NAMALWA (cell line): ENCODE results near the gene TSPAN18.
A peak's percentile ranks its signal among the peaks of the same experiment; 100 is the strongest.

Experiments
- DNase-seq: peaks from one replicate; pipeline ENCODE4 v3.0.0-alpha.2; 2015; ENCODE audit warnings: low spot score

TSPAN18 gene

DNA sequence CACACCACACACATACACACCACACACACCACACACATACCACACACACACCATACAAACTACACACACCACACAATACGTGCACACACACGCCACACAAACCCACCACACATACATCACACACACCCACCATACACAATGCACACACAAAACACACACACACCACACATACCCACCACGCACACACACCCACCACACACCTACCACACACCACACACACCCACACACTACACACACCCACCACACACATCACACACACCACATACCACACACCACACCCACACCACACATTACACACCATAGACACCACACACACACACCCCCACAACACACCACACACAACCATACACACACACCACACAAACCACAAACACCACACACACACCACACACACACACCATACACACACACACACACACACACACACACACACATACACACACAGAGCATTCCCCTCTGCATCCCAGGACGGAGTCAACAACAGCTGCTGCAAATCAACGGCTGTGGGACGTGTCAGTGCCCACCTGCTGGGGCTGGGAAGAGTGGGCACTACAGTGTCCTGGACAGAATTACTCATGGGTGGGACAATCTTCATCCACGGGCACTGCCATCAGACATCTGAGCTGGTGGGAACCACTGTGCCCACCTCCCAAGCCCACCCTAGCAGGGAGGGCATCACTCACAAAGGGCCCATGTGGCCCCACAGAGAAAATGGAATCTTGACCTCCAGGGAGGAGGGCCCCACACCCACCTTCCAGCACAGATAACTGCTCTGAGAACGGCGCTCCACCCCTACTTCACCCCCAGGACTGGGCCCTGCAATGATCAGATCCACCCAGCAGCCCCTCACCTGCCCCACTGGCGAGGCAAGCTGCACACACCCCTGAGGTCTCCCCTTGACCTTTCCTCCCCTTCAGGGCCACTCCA lies 215.5 kb downstream of the TSPAN18 start:
- DNase-seq = no peak

DNA sequence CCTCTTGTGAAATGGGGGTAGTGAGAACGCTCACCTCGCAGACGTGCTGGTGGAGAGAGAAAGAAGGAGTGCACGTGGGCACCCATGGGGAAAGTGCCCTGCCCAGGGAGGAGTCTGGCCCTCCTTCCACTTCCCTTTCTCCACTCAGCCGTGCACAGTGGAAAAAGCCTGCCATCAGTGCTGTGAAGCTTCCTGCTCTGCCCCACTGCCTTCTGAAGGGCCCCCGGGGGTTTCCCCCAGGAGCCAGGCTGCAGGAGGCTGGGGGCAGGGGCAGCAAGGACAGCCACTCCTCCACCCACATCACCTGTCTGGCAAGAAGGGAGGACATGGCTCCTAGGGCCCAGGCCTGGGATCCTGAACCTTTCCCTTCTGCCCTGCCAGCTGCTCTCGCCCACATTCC lies 216.4 kb downstream of the TSPAN18 start:
- DNase-seq = peak; percentile 83

DNA sequence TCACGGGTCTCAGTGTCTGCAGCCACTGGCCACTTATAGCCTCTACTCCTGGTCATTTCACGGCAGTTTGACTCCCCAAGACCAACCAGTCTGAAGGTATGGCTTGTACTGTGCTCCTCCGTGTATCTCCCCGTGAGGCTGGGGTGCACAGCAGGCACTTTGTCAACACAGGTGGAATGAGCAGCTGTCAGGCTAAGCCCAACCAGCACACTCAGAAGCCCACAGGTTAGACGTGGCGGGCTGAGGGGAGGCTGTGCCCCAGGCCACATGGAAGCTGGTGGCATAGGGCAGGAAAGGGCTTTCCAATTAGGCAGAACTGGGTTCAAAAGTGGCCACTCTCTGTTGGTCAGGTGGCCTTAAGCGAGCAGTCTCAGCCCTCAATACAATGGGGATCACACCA lies 216.9 kb downstream of the TSPAN18 start:
- DNase-seq = peak; percentile 25

DNA sequence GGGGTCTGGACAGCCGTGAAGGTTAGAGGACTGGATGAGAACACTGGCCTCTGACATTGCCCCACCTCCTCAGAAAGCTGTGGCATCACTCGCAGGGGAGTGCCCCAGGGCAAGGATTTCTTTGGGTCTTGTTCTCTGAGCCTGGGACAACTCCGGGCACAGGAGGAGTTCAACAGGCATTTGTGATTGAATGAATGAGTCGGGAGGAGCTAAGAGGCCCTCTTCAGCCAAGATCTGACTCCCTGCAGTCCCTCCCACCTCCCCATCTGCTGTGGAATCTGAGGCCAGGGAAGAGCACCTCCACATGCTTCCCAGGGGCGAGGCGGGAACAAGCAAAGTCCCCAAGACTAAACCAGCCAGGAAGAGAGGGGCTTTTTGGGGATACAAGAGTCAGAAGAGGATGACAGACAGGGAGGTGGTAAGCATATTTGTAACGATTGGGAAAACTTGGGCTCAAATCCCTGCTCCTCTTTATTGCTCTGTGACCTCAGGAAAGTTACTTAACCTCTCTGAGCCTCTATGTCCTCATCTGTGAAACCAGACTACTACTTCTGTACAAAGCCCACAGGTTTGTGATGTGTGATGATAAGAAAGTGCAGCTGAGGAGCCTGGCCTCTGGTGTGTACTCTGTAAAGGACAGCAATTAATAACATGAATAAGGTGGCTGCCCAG lies 217.6 kb downstream of the TSPAN18 start:
- no peak for DNase-seq

DNA sequence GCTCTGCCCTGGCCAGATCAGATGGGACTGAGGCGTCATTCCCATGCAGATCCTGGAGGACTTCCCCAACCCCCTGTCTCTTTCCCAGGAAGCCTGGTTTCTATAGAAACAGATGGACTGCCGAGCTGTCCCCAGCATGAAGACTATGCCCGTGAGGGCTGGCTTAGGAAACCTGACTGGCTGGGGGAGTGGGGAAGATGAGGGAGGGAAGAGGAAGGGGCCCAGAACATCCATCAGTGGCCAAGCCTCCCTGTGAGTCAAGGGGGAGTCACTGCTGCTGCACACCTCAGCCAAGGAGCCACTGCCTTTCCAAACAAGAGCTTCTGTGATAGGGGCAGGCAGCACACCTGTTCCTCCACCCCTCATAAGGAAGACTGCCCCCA lies 218.1 kb downstream of the TSPAN18 start:
- no peak for DNase-seq

DNA sequence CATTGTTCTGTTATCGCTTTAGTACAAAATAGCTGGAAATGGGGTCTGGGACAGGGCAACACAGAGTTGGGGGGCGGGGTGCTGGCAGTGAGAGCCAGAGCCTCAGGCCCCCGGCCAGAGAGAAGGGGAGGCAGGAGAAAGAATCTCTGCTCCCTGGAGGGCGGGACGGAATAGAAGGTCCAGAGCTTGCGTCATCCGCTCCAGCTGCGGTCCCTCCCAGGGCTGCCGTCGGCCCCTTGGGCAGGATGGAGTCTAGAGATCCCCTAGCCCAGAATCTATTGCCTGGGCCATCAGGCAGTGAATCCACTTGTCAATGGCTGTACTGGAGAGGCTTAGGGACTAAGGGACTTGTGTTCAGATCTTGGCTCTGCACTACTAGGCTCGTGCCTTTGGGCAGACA lies 218.9 kb downstream of the TSPAN18 start:
- no peak for DNase-seq

DNA sequence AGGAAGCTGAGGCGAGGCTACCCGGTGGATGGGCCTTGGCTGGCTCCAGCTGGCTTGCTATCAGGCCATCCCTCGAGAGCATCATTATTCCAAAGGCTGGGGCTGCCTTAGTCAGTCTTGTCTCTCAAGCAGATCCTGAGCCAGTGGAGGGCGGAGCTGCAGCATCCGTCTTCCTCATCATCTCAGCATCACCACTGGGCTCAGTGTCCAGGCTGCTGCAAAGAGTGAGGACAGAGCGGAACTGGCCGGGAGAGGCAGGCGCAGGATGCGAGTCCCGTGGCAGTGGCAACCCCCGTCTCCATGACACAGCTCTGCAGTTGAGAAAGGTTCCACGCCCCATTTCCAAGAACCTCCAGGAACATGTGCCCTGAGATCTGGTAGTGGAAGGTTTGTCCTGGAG lies 219.5 kb downstream of the TSPAN18 start:
- DNase-seq = no peak

DNA sequence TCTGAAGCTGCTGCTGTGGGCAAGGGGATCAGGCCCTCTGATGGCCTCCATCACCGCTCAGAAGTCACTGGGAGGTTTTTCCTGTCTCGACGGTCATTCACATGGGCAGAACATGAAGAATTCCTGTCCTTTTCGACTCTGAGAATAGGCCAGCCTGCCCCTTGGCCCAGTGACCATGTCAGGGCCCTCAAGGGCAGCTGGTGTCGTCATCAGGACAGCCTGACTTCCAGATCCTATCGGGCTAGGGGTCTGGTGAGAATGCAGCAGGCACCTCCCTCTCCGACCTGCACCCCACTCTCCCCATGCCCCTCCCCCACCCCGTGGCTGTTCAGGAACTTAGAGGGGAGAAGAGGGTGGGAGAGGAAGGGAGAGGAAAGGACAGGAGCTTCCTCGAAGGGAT lies 220.4 kb downstream of the TSPAN18 start:
- no peak for DNase-seq

DNA sequence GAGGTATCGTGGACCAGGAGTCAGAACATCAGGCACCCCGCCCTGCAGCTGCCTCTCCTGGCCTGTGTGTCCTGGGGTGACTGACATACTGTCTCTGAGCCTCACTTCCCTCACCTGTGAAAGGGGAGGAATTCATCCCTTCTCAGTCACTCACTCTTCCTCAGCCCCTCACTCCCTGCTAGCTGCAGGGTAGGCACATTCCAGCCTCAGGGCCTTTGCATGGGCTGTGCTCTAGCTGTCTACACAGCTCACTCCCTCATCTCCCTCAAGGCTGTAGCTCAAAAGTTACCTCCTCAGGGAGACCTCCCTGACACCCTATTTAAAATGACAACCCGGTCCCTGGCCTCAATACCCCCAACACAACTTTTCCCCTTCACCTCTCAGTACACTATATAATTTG lies 221.4 kb downstream of the TSPAN18 start:
- no peak for DNase-seq

DNA sequence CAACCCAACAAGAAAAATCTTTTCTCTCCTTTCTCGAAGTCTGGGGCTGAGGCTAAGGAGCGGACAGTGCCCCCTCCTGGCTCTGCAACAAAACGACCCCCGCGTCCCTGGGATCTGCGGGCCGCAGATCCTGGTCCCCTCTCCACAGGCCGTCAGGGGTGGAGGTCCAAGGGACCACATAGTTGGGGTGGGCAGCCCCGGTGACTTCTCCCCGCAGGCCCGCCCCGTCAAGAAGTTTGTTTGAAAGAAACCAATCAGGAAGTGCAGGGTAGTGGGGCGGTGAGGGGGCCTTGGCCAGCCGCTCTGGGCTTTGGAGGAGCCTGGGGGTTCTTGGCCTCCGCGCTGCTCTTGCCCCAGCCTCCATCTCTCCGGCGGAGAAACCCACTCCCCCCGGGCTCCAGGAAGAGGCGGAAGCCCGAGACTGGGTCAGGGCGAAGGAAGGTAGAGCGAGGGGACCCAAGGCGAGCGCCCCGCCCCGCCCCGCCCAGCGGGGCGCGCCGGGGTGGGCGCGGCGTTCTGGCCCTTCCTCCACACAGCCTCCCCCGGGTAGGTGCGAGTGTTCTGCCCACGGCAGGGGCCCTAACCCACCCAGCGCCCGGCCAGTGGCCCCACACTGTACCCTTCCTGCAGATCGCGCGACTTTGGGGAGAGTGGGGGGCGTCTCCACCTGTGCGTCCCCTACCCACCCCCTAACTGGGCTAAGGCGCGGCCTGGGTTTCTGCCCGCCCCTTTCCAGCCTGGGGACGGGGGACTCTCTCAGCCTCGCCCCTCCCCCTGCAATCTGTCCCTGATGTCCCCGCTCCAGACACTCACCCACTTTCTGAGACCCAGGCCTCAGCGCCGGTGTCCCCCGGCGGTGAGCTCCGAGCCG lies 222.6 kb downstream of the TSPAN18 start:
- DNase-seq = no peak

DNA sequence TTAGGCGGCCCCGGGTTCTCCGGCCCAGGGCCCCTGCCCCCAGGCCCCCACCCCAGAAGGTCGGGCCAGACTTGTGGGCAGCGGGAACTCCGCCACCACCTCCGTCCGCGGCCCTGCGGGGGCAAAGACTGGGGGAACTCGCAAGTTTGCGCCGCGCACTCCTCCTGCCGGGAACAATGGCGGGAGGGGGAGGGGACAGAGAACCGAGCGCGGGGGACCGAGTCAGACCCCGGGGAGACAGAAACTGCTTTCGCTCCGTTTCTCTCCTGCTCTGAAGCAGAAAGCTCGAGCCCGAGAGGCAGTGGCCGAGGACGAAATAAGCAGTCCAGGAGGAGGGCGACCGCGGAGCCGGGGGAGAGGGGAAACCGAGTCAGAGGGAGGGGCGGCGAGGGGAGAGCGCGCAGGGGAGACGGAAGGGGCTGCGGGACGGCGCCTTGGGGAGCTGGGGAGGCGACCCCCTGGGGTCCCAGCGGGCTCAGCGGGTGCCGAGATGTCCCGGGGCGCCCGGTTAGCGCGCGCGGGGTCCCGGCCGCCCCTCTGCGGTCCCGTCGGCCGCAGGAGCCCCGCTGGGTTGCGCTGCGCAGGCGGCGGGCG lies 223.4 kb downstream of the TSPAN18 start:
- no peak for DNase-seq

DNA sequence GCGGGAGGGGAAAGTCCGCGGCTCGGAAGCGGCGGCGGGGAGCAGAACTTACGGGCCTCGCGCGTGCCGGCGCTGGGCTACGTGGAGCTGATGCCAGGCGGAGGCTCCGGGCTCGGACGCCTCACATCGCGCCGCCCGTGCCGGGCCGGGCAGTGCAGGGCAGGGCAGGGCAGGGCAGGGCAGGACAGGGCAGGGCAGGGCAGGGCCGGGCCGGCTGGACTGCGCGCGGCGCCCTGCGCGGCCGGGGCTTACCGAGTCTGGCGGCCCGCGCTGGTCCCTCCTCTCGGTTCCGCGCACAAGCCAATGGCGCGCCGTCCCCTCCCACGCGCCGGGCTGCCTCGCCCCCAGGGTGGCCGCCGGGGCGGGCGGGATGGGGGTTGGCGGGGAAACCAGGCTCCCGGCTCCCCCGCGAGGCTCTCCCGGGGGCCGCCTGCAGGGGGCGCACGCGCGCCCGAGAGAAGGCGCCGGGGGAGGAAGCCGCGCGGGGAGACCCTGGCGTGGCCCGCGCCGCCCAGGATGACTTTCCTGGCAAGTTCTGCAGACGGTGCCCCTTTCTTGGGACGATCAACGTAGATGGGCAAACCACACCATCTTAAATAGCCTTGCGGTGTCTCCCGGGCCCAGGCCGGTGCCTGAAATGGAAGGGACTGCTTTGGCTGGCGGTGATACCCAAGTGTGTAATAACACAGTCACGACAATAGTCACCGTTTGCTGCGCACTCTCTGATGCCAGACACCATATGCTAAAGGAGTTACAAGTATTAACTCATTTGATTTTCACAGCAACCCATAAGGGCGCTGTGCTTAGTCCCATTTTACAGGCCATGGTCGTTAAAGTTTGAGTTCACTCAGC lies 224.1 kb downstream of the TSPAN18 start, which contains the start of gene TP53I11:
TSS of gene TP53I11 (minus strand) at position 259 of the 852 bp plus-strand sequence. CDS start 12,548 bp downstream, outside the sequence.
- no peak for DNase-seq

DNA sequence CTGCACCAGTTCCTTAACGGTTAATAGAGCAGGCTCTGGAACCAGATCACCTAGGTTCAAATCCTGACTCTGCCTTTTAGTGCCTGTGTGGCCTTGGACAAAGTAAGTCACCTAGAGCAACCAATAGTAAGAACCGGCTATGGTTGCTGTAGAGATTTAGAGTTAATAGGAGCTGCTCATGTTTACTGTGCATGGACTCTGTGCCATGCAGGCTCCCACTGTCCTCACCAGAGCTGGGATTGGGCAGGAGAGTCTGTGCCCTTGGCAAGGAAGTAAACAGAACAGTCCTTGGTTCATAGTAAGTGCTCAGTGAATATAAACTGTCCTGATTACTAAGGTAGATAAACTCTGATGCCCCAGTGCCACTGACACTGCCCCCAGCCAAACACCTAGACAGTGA lies 225.3 kb downstream of the TSPAN18 start:
- DNase-seq = no peak

DNA sequence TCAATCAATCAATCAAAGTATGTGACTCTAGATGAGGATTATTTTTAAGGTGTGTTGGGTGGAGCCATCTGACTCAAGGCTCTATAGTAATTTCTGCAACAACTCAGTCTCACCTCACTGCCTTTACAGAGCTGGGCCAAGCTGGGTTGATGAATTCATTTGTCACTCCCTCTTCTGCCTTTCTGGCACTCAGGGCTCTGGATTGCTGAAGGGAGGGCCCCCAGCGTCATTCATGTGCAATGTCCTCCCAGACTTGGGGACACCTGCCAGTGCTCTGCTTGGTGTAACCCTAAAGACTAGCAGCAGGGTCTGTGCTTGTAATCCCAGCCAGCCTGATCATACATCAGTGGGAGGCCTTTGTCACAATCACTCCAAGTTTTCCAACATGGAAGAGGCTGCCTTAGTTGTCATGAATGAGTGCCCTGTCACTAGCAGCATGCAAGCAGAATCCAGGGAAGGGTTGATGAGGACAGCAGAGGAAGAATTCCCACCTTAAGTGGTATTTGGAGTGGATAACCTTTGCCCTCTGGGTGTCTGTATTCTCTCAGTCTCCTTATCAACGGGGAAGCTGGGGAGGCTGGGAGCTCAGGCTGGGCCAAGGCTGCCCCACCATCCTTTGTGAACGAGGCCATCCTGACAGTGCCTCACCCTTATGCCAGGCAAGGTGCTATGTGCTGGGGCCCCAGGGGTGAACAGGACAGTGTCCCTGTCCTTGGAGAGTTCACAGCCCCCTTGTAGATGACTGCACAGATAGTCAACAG lies 225.9 kb downstream of the TSPAN18 start:
- DNase-seq = no peak

DNA sequence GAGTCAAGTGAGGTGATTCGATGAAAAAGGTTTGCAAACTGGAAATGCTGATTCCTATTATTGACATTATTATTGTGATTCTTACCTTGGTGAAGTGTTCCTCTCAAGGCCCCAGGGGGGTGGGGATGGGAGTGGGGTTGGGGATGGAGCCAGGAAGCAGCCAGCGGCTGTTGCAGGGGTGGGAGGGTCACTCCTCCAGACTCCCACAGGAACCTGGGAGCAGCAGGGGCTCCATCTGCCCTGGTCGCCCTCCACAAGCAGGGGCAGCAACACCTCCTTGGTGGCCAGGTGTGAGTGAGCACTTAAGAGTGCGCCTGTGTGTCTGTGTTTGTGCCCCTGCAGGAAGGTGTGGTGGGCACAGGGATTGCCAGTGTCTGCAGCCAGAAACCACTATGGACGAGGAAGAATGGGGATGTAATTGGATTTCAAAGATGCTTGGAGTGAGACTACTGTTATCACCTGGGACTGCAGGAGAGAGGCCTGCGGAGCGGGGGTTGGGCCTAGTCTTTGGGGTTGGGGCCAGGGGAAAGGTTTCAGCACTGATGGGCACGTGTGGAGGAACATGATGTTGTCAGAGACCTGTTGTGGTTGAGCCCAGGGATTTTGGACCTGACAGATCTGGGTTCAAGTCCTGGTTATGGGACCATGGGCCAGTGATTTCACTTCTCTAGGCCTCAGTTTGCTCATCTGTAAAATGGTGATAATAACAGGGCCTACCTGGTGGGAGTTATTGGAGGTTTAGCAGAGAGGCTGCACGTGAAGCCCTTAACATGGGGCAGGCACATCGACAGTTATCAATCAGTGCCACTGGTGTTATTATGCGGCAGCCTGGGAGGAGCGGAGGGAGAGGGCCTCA lies 227.5 kb downstream of the TSPAN18 start:
- no peak for DNase-seq

DNA sequence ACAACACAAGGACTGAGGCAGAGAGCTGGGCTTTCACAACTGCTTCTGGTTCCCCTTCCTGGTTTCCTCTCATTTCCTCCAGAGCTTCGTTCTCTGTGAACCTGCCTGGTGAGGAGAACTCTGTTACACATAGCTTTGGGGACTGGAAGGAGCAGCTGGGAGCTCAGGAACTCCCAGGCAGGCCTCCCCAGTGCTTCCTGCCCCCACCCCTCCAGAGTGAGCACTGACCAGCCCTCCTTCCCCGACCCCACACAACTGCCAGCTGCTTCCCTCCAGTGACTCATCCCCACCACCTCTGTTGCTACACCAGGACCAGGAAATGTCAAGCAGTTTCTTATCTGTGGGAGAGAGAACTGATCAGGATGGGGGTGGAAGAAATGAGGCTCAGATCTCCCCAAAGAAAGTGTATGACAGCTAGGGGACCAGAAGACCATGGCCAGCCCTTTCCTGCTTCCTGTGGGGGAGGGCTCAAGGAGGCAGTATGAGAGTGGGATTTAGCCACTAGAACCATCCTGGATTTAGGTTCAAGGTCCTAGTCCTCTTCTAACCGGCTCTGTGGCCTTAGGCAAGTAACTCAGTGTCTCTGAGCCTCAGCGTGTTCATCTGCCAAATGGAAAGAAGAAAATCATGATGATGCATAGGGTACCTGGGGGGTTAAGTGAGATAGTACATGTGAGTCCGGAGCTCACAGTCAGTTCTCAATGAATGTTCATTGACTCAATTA lies 228.4 kb downstream of the TSPAN18 start:
- no peak for DNase-seq

DNA sequence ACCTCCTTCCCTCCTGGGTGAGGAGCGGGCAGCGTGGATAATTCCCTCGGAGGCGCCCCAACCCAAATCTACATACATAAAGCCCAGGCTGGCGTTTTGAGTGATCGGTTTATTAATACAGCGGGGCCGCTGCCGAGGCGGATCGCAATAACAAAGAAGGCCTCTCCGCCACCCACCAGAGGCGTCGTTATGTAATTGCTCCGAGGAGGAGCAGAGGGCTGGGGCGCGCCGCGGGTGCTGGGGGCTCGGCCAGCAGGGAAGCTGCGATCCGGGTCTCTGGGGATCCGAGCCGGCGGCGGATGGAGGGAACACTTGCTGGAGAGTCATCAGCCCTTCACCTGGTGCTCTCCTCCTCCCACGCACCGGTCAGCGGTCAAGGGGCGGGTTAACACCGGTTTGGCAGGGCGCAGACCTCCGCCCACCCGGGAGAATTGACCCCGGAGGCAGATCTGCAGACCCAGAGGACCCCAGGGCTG lies 230.3 kb downstream of the TSPAN18 start:
- no peak for DNase-seq

DNA sequence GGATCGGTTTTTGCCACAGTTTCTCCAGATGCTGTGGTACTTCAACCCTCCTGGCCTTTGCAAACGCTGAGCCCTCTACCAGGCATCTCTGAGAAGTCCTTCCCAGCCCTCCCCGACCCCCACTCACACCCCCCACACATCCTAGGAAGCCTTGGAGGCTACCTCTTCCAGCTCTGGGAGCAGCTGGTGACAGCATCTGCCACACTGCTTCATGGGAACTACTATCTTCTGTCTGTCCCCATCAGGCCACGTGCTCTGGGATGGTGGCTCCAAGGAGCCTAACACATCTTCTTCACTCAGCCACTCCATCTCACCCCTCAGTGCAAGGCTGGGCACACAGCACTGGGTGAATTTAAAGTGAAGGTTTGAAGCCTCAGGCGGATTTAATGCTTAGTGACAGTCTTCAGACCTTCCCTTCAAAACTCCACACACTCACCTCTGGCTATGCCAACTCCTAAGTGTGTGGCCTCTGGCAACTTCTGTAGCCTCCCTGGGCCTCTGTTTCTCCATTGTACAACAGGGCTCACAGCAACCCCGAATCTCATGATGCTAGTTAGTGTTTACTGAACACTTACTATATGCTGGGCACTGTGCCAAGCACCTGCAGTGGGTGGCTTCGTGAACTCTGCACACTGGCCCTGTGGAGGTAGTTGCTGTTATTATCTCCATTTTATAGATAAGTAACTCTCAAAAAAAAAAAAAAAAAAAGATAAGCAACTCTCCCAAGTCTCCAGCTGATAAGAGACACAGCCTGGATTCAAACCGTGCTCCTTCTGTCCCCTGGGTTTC lies 231.2 kb downstream of the TSPAN18 start:
- peak; percentile 43 for DNase-seq
